Measurements from ENCODE around the gene SORT1.
"Not testable (repeated sequence)": the region's sequence is repeated elsewhere in the genome, so short reads cannot be mapped to it uniquely, and the experiment has no call there.

SORT1 gene

DNA sequence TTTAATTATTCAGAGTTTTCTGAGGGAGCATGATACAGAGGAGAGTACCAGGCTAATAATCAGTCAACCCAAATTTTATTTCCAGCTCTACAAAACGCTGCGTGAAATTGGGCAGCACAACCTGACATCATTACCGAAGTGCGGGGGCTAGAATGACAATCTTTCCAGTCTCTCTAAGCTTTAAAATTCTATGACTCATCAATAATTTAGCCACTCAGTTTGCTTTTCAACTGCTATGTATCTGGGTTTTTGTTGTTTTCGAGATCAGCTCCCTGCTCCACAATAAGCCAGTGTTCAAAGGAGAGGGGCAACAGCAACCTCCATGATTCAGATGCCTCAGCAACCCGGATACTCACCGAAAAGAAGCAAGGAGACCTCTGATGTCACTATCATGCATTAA is 13.9 kb downstream of the SORT1 start:
- in situ Hi-C loops (cut with MboI; ENCODE audit: low sequenced_read_pairs): no loop called here

GRCh38 chr1:109383087-109383779 is 14.5 kb downstream of the SORT1 start:
- in situ Hi-C loops (cut with MboI; ENCODE audit: low sequenced_read_pairs): no loop called here

DNA sequence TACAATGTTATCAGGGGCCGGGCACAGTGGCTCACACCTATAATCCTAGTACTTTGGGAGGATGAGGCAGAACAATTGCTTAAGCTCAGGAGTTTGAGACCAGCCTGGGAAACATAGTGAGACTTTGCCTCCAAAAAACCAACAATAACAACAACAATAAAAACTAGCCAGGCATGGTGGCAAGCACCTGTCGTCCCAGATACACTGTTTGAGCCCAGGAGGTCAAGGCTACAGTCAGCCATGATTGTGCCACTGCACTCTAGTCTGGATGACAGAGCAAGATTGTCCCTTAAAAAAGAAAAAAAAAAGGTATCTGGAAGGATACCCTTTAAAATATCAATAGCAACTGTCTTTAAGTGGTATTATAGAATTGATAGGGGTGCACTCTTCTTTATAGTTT is 16.1 kb downstream of the SORT1 start:
- in situ Hi-C loops (cut with MboI; ENCODE audit: low sequenced_read_pairs): no loop called here

GRCh38 chr1:109379907-109380306 is 17.8 kb downstream of the SORT1 start:
- in situ Hi-C loops (cut with MboI; ENCODE audit: low sequenced_read_pairs): no loop called here

- in situ Hi-C loops (cut with MboI; ENCODE audit: low sequenced_read_pairs): no loop called here
Measured at GRCh38 chr1:109379422-109379821, 18.3 kb downstream of the SORT1 start.

GRCh38 chr1:109377698-109378097 is 20.0 kb downstream of the SORT1 start:
- in situ Hi-C loops (cut with MboI; ENCODE audit: low sequenced_read_pairs): no loop called here

- in situ Hi-C loops (cut with MboI; ENCODE audit: low sequenced_read_pairs): not testable (repeated sequence)
Measured at GRCh38 chr1:109373696-109374095, 24.0 kb downstream of the SORT1 start.

GRCh38 chr1:109373126-109373525 is 24.6 kb downstream of the SORT1 start:
- in situ Hi-C loops (cut with MboI; ENCODE audit: low sequenced_read_pairs): no loop called here

GRCh38 chr1:109372281-109372680 is 25.4 kb downstream of the SORT1 start:
- in situ Hi-C loops (cut with MboI; ENCODE audit: low sequenced_read_pairs): no loop called here

DNA sequence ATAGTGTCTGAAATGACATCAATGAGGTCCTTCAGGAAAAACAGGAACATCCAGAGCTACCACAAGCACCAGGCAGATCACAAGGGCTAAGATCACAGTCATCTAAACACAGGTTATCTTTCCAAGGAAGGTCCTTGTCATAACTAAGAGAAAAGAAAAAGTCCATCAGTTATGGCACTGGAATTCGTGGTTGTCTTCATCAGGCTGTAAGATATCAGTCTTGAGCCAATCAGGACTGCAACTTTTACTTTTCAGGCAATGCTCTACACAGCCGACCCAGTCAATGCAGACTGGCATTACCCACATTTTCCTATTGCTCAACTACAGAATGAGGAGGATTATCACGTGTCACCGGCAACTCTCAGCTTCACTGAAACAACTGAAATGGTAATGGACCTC is 26.4 kb downstream of the SORT1 start:
- in situ Hi-C loops (cut with MboI; ENCODE audit: low sequenced_read_pairs): no loop called here

DNA sequence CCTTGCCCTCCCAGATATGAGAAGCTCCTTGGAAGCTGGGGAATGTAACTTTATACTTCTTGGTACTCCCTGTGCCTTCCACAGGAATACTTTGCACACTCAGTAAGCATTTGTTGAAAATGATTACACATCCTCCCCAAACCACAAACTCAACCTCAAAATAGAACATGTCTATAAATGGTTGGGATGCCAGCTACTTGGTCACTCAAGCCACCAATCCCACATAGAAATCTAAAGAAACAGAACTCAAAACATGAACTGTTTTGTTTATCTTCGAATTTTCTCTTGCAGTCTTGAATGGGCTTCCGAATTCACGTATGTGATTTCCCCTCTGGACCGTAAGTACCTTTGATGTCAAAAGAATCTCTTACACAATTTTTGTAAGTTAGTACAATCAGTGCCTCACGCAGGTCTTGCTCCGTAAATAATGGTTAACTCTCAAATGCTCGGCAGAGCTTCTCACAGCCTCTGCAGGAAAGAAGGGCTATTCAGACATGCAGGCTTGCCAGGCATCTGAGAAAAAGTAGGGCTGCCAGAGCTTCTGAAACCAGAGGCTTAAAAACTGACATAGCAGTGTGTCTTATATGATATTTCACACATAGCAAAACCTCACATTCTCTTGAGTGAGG is 26.9 kb downstream of the SORT1 start:
- in situ Hi-C loops (cut with MboI; ENCODE audit: low sequenced_read_pairs): no loop called here

GRCh38 chr1:109369167-109369746 is 28.5 kb downstream of the SORT1 start:
- in situ Hi-C loops (cut with MboI; ENCODE audit: low sequenced_read_pairs): no loop called here

DNA sequence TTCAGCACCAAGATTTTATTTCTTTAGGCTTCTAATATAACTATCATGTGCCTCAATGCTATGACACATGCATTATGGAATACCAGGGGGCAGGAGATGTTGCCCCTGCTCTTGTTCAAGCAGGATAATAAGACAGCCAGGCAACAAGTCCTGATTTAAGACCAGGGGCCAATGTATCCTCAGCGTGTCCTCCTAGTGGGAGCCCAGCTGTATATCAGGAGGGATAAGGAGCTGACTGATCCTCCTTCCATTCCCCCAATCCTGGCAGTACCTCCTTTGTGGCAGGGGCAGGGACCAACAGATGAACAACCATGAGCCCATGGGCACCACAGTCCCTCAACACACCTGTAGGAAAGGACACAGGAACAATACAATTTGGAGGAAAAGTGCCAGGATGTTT is 29.3 kb downstream of the SORT1 start:
- in situ Hi-C loops (cut with MboI; ENCODE audit: low sequenced_read_pairs): no loop called here

DNA sequence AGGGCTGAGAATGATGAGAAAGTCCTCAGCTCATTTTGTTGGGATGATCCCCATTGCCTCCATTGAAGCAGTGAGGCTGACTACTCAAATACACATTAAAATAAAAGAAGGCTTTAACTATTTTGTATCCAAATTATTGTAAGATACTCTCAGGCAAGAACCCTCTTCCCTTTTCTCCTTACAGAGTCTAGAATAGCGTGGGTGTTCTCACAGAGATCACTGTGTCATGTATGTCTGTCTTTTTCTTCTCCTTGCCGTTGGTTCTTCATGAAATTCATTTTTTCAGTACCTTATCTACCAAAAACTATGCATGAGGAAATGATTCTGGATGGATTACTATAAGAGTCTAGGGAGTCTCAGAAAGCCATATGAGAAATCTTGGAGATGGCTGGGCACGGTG is 30.1 kb downstream of the SORT1 start:
- in situ Hi-C loops (cut with MboI; ENCODE audit: low sequenced_read_pairs): no loop called here

DNA sequence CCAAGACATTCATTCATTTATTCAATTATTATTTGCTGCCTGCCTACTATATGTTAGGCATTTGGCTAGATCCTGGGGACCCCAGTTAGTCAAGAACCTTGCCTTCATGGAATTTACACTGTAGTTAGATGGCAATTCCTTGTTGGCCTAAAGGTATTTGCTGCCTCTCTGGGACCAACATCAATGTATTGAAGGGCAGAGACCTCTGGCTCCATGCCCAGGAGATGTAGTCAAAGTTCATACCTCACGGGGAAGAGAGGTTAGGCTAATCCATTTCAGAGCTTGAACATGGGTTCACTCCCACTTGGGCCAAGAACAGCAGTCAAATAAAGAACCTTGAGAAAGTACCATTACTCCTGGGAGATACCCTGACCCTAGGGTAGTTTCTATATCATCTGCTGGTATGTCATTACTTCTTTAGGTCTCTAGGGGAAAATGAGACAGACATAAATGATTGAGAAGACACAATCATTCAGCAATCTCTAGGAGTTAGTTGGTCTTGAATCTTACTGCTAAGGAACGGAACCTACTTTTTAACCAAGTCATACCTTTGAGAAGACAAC is 32.0 kb downstream of the SORT1 start:
- in situ Hi-C loops (cut with MboI; ENCODE audit: low sequenced_read_pairs): no loop called here

DNA sequence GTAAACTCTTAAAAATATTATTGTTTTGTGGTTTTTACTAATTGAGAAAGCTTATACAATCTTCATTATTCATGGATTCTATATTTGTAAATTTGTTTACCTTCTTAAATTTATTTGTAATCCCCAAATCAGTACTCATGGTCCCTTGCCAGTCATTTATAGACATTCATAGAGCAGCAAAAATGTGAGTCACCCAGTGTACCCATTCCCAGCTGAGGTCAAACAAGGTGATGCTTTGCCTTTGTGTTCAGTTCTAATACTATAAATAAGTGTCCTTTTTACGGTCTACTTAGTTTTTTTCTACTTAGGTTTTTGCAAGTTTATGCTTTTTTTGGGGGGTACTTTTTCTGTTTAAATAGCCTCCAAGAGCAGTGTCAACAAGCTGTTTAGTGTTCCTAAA is 36.1 kb downstream of the SORT1 start:
- in situ Hi-C loops (cut with MboI; ENCODE audit: low sequenced_read_pairs): no loop called here

GRCh38 chr1:109361069-109361468 is 36.6 kb downstream of the SORT1 start:
- in situ Hi-C loops (cut with MboI; ENCODE audit: low sequenced_read_pairs): no loop called here

DNA sequence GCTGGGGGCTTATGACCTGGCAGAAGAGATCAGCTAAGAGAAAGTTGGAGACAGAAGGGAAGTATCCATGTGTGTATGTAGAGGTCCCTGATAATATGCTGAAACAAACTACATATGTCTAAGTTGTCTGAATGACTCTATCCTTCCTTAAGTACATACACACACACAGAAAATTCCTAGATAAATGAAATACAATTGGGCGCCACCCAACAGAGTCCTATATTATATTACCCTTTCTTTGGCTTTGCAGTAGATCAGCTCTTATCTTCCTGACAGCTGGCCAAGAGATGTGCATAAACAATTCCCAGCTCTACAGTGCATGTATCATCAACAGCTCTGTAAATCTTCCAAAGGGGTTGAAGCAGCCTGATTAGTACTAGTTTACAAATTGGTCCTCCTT is 40.1 kb downstream of the SORT1 start:
- in situ Hi-C loops (cut with MboI; ENCODE audit: low sequenced_read_pairs): no loop called here

- in situ Hi-C loops (cut with MboI; ENCODE audit: low sequenced_read_pairs): no loop called here
Measured at GRCh38 chr1:109356915-109357314, 40.8 kb downstream of the SORT1 start.

- in situ Hi-C loops (cut with MboI; ENCODE audit: low sequenced_read_pairs): no loop called here
Measured at GRCh38 chr1:109356505-109356904, 41.2 kb downstream of the SORT1 start.

- in situ Hi-C loops (cut with MboI; ENCODE audit: low sequenced_read_pairs): no loop called here
Measured at GRCh38 chr1:109354929-109355328, 42.8 kb downstream of the SORT1 start.

DNA sequence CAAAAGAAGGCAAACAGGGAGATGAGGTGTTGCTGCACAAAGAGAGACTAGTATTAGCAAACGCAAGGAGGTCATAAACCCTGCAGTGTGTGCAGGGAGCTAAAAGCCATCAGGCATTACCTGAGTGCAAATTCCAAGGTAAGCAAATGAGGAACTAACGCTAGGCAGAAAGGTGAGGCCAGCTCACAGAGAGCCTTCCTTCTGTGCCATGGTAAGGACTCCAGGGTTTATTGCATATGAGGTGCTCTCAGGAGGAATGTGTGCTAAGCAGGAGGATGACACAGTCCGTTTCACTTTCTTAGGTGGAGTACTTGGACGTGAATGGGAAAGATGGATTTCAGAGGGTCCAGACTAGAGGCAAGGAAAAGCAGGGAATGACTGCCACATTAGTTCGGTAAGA is 46.3 kb downstream of the SORT1 start:
- in situ Hi-C loops (cut with MboI; ENCODE audit: low sequenced_read_pairs): no loop called here
